ENCODE results near the gene SLC6A18. TPM values are rescaled to one million over a fixed set of nuclear protein-coding genes. Genes with fewer than 3 reads are reported as not detected.

The SLC6A18 gene
- total and polyA plus RNA-seq, 7 donors = not detected

- no peaks in the 10 kb centered on the region for H3K9me3 ChIP-seq
- H3K27me3 ChIP-seq (ENCODE audit: insufficient read depth in 3 of 3, low read length in 2 of 3) = peaks cover 0 to 15% (median 10%) of the 10 kb centered on the region in 3 donors
- no peaks in the 10 kb centered on the region for H3K4me1 ChIP-seq
- DNase-seq (no peak), ATAC-seq (no peak)
- TF ChIP-seq CTCF (IDR thresholded peaks at IDR 0.05) = no peak
- H3K4me3 ChIP-seq = no peak overlapping the region
- no peaks in the 10 kb centered on the region for H3K36me3 ChIP-seq (ENCODE audit: insufficient read depth in 1 of 2, low read depth in 1 of 2)
- intact Hi-C loops (cut with DNase I) = no loop called here
- no peak overlapping the region for H3K27ac ChIP-seq
- WGBS, 3 donors = 40 to 54% (median 42%) methylated on average over 19 of the region's 19 CpGs
Observed at GRCh38 chr5:1220831-1221230, 4.3 kb upstream of the SLC6A18 start.

- TF ChIP-seq CTCF (IDR thresholded peaks at IDR 0.05) = no peak
- intact Hi-C loops (cut with DNase I) = no loop called here
- DNase-seq (no peak), ATAC-seq (no peak)
- Histone ChIP-seq H3K4me1 (no peaks in the 10 kb centered on the region), H3K27ac (no peak overlapping the region), H3K4me3 (no peak overlapping the region), H3K27me3 (ENCODE audit: insufficient read depth in 3 of 3, low read length in 2 of 3) (peaks cover 0 to 15% (median 8%) of the 10 kb centered on the region in 3 donors), H3K36me3 (ENCODE audit: insufficient read depth in 1 of 2, low read depth in 1 of 2) (no peaks in the 10 kb centered on the region), H3K9me3 (no peaks in the 10 kb centered on the region)
- 89 to 91% (median 90%) methylated on average over 10 of the region's 10 CpGs for WGBS, 3 donors
Observed at GRCh38 chr5:1221721-1222120, 3.5 kb upstream of the SLC6A18 start.

GRCh38 chr5:1222147-1222546 lies 3.0 kb upstream of the SLC6A18 start:
- ATAC-seq (no peak), DNase-seq (no peak)
- Histone ChIP-seq H3K4me1 (no peaks in the 10 kb centered on the region), H3K27ac (no peak overlapping the region), H3K36me3 (ENCODE audit: insufficient read depth in 1 of 2, low read depth in 1 of 2) (no peaks in the 10 kb centered on the region), H3K9me3 (no peaks in the 10 kb centered on the region), H3K27me3 (ENCODE audit: insufficient read depth in 3 of 3, low read length in 2 of 3) (peaks cover 0 to 15% (median 7%) of the 10 kb centered on the region in 3 donors), H3K4me3 (no peak overlapping the region)
- intact Hi-C loops (cut with DNase I) = no loop called here
- WGBS, 3 donors = 94 to 96% (median 95%) methylated on average over 9 of the region's 9 CpGs
- no peak for TF ChIP-seq CTCF (IDR thresholded peaks at IDR 0.05)

- no peak for TF ChIP-seq CTCF (IDR thresholded peaks at IDR 0.05)
- H3K27me3 ChIP-seq (ENCODE audit: insufficient read depth in 3 of 3, low read length in 2 of 3) = peaks cover 0 to 15% (median 7%) of the 10 kb centered on the region in 3 donors
- 73 to 77% (median 77%) methylated on average over 27 of the region's 27 CpGs for WGBS, 3 donors
- H3K27ac ChIP-seq = no peak overlapping the region
- DNase-seq (no peak), ATAC-seq (no peak)
- no peaks in the 10 kb centered on the region for H3K36me3 ChIP-seq (ENCODE audit: insufficient read depth in 1 of 2, low read depth in 1 of 2)
- no peaks in the 10 kb centered on the region for H3K9me3 ChIP-seq
- H3K4me3 ChIP-seq = no peak overlapping the region
- intact Hi-C loops (cut with DNase I) = no loop called here
- no peaks in the 10 kb centered on the region for H3K4me1 ChIP-seq
Observed at GRCh38 chr5:1222621-1223277, 2.4 kb upstream of the SLC6A18 start.

- no peak overlapping the region for H3K27ac ChIP-seq
- H3K4me3 ChIP-seq = no peak overlapping the region
- ATAC-seq (no peak), DNase-seq (no peak)
- no peaks in the 10 kb centered on the region for H3K9me3 ChIP-seq
- peaks cover 0 to 16% (median 7%) of the 10 kb centered on the region in 3 donors for H3K27me3 ChIP-seq (ENCODE audit: insufficient read depth in 3 of 3, low read length in 2 of 3)
- intact Hi-C loops (cut with DNase I) = no loop called here
- no peaks in the 10 kb centered on the region for H3K36me3 ChIP-seq (ENCODE audit: insufficient read depth in 1 of 2, low read depth in 1 of 2)
- 83 to 85% (median 85%) methylated on average over 12 of the region's 12 CpGs for WGBS, 3 donors
- TF ChIP-seq CTCF (IDR thresholded peaks at IDR 0.05) = no peak
- no peaks in the 10 kb centered on the region for H3K4me1 ChIP-seq
Observed at GRCh38 chr5:1223278-1223670, 1.9 kb upstream of the SLC6A18 start.
